ENCODE measurements around the gene CLK2. TPM values are rescaled to one million over a fixed set of nuclear protein-coding genes. Genes with fewer than 3 reads are reported as not detected.
A peak's percentile ranks its signal among the peaks of the same experiment; 100 is the strongest.

Gene CLK2
- total and polyA plus RNA-seq, 9 of the 15 experiments (the other 6 are each of a cell fraction or from before 2014, with no cell fraction given), result 13.5 to 81.4 (median 39.6) TPM

DNA sequence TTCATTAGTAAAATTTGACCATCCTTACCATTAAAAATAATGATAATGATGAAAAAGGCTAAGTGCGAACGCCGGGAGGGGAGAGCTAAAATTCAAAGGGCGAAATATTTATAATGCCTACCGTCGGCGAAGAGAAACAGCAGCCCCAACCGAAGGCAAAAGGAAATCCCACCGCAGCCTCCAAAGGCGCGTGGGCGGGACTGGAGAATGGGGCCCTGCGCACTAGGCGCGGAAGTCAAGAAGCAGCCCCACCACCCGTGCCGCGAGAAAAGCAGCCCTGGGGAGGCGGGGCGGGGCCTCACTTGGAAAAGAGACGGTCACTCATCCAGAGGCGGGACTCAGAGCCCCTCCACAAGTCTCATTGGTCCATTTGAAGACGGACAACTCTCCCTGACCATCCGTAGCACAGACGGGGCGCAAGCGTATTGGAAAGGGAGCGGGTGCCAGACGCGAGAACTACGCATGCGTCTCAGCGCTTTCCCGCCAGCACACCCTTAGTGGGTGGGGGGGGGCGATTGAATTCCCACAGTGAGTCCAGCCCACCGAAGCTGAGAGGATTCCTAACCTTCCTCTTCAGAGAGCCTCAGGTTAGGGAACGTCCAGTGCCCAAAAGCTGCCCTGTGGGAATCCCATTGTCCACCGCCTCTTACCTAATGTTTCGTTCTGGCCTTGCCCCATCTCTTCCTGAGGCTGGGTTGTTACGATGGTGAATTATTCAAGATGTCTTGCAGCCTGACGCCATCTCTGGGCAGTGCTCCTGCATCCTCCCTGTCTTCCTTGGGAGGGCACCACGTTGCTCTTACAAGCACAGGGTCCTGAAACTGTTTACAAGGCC, 45.8 kb downstream of the CLK2 start (continued):
- TF ChIP-seq POLR2G (IDR thresholded peaks at IDR 0.05; ENCODE audit: low read depth, low read length) (peak; percentile 91), FOXM1 (IDR thresholded peaks at IDR 0.05; ENCODE audit: low read depth) (no peak), FOXM1 (CRISPR knock-in tag; IDR thresholded peaks at IDR 0.05; ENCODE audit: low read depth) (no peak), EGR1 (conservative IDR thresholded peaks at IDR 0.05) (peak; percentile 97), ZKSCAN3 (CRISPR knock-in tag; IDR thresholded peaks at IDR 0.05) (no peak), MYC (IDR thresholded peaks at IDR 0.05; ENCODE audit: low read depth, low read length) (peak; percentile 86), MYC (CRISPR knock-in tag; IDR thresholded peaks at IDR 0.05; ENCODE audit: borderline replicate concordance, low read depth) (no peak), ZNF316 (IDR thresholded peaks at IDR 0.05) (no peak), ZNF584 (CRISPR knock-in tag; IDR thresholded peaks at IDR 0.05; ENCODE audit: low read depth) (no peak), L3MBTL2 (IDR thresholded peaks at IDR 0.05) (peak; percentile 43; the same call in 1 of the 2 replicates), ZFPM2 (CRISPR knock-in tag; IDR thresholded peaks at IDR 0.05) (no peak), ZKSCAN1 (IDR thresholded peaks at IDR 0.05; ENCODE audit: low read depth, low read length) (no peak; the same call in 1 of the 2 replicates), THAP7 (CRISPR knock-in tag; IDR thresholded peaks at IDR 0.05) (0 out of 2 replicates have a peak, but pooled peaks have one; percentile 25)
- TF ChIP-seq, protein P1, sequence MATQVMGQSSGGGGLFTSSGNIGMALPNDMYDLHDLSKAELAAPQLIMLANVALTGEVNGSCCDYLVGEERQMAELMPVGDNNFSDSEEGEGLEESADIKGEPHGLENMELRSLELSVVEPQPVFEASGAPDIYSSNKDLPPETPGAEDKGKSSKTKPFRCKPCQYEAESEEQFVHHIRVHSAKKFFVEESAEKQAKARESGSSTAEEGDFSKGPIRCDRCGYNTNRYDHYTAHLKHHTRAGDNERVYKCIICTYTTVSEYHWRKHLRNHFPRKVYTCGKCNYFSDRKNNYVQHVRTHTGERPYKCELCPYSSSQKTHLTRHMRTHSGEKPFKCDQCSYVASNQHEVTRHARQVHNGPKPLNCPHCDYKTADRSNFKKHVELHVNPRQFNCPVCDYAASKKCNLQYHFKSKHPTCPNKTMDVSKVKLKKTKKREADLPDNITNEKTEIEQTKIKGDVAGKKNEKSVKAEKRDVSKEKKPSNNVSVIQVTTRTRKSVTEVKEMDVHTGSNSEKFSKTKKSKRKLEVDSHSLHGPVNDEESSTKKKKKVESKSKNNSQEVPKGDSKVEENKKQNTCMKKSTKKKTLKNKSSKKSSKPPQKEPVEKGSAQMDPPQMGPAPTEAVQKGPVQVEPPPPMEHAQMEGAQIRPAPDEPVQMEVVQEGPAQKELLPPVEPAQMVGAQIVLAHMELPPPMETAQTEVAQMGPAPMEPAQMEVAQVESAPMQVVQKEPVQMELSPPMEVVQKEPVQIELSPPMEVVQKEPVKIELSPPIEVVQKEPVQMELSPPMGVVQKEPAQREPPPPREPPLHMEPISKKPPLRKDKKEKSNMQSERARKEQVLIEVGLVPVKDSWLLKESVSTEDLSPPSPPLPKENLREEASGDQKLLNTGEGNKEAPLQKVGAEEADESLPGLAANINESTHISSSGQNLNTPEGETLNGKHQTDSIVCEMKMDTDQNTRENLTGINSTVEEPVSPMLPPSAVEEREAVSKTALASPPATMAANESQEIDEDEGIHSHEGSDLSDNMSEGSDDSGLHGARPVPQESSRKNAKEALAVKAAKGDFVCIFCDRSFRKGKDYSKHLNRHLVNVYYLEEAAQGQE (IDR thresholded peaks at IDR 0.05; ENCODE audit: borderline replicate concordance), result no peak
- TF ChIP-seq, protein P1 (CRISPR knock-in tag; IDR thresholded peaks at IDR 0.05; ENCODE audit: low read depth), result no peak
- TF ChIP-seq, protein P2, sequence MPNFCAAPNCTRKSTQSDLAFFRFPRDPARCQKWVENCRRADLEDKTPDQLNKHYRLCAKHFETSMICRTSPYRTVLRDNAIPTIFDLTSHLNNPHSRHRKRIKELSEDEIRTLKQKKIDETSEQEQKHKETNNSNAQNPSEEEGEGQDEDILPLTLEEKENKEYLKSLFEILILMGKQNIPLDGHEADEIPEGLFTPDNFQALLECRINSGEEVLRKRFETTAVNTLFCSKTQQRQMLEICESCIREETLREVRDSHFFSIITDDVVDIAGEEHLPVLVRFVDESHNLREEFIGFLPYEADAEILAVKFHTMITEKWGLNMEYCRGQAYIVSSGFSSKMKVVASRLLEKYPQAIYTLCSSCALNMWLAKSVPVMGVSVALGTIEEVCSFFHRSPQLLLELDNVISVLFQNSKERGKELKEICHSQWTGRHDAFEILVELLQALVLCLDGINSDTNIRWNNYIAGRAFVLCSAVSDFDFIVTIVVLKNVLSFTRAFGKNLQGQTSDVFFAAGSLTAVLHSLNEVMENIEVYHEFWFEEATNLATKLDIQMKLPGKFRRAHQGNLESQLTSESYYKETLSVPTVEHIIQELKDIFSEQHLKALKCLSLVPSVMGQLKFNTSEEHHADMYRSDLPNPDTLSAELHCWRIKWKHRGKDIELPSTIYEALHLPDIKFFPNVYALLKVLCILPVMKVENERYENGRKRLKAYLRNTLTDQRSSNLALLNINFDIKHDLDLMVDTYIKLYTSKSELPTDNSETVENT (CRISPR knock-in tag; IDR thresholded peaks at IDR 0.05), result 0 out of 2 replicates have a peak, but pooled peaks have one; percentile 56
